DOHH2 (cell line): Measurements from ENCODE around the gene SPATA2.

Source experiments
- EZH2phosphoT487 ChIP-seq: fragments of 200-600 bp; sonication (generic); IDR thresholded peaks from 2 replicates; pipeline ENCODE4 v1.6.1; 2017; ENCODE audit warnings: borderline replicate concordance, mild to moderate bottlenecking, antibody characterized with exemption, low read length, moderate library complexity, mixed read lengths
- TF ChIP-seq, protein P1 (sequence below): fragments of 200-600 bp; sonication (generic); IDR thresholded peaks from one replicate; pipeline ENCODE4 v1.5.1; 2014; ENCODE audit warnings: antibody characterized with exemption, mild to moderate bottlenecking, low read depth, low read length; ENCODE audit not compliant: poor library complexity, severe bottlenecking

DNA sequence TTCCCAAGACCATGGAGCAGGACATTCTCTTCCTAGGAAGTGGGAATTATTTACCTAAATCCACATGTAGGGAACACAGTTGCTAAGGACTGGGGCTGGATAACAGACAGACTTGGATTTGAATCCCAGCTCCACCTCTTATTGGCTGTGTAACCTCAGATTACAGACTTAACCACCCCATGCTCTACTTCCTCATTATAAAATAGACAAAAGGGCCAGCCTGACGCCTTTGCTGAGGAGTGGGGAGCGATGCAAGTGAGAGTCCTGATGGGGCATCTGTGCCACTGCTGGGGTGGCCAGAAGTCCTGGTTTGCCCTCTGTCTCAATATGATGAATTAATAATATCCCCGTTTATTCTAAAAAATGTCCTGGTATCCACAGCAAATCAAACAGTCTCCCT, 46.8 kb downstream of the SPATA2 start:
- TF ChIP-seq, protein P1, sequence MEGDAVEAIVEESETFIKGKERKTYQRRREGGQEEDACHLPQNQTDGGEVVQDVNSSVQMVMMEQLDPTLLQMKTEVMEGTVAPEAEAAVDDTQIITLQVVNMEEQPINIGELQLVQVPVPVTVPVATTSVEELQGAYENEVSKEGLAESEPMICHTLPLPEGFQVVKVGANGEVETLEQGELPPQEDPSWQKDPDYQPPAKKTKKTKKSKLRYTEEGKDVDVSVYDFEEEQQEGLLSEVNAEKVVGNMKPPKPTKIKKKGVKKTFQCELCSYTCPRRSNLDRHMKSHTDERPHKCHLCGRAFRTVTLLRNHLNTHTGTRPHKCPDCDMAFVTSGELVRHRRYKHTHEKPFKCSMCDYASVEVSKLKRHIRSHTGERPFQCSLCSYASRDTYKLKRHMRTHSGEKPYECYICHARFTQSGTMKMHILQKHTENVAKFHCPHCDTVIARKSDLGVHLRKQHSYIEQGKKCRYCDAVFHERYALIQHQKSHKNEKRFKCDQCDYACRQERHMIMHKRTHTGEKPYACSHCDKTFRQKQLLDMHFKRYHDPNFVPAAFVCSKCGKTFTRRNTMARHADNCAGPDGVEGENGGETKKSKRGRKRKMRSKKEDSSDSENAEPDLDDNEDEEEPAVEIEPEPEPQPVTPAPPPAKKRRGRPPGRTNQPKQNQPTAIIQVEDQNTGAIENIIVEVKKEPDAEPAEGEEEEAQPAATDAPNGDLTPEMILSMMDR = no peak
- TF ChIP-seq EZH2phosphoT487 = no peak
